Uterus (tissue), 2 donors: ENCODE measurements around the gene C19orf47.

Experiments used
- POLR2A ChIP-seq, 2 donors: fragments of 450-650 bp; IDR thresholded peaks; one replicate each; pipeline ENCODE4 v1.6.1; 2016; ENCODE audit warnings: antibody characterized with exemption in 2 of 2, mild to moderate bottlenecking in 1 of 2, moderate library complexity in 1 of 2
- TF ChIP-seq, protein P1 (sequence below), 4 experiments: fragments of 200-600 bp in 2 of 4; fragments of 450-650 bp in 2 of 4; sonication (generic) in 2 of 4; IDR thresholded peaks; one replicate each; pipeline ENCODE4 v1.5.1; 2016 to 2019; ENCODE audit warnings: antibody characterized with exemption in 4 of 4, mild to moderate bottlenecking in 2 of 4, moderate library complexity in 1 of 4

DNA sequence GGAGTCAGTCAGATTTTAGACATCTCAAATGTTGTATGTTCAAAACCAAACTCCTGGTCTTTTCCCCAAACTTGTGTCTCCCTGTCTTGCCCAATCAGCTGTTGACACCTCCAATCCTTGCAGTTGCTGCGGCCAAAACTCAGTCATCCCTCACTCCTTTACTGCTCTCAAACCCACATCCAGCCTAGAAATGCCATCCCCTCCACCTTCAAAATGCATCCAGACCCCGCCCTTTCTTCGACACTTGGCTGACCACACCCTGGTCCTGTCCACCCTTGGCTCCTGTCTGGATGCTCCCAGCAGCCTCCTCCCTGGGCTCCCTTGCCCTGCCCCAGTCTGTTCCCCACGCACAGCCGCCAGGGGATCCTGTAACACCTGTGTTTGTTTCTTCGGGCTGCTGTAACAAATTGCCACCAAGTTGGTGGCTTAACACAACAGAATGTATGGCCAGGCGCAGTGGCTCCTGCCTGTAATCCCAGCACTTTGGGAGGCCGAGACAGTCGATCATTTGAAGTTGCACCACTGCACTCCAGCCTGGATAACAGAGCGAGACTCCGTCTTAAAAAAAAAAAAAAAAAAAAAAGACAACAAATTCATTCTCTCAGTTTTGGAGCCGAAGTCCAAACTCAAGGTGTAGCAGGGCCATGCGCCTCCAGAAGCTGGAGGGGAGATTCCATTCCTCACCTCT lies 12.0 kb upstream of the C19orf47 start:
- TF ChIP-seq, protein P1, sequence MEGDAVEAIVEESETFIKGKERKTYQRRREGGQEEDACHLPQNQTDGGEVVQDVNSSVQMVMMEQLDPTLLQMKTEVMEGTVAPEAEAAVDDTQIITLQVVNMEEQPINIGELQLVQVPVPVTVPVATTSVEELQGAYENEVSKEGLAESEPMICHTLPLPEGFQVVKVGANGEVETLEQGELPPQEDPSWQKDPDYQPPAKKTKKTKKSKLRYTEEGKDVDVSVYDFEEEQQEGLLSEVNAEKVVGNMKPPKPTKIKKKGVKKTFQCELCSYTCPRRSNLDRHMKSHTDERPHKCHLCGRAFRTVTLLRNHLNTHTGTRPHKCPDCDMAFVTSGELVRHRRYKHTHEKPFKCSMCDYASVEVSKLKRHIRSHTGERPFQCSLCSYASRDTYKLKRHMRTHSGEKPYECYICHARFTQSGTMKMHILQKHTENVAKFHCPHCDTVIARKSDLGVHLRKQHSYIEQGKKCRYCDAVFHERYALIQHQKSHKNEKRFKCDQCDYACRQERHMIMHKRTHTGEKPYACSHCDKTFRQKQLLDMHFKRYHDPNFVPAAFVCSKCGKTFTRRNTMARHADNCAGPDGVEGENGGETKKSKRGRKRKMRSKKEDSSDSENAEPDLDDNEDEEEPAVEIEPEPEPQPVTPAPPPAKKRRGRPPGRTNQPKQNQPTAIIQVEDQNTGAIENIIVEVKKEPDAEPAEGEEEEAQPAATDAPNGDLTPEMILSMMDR (IDR thresholded peaks at IDR 0.05) = no peak
- no peak for TF ChIP-seq POLR2A (IDR thresholded peaks at IDR 0.05)
